Activated naive CD8-positive, alpha-beta T cell treated with anti-CD3 and anti-CD28 coated beads, Interleukin-2, amount 50 U/mL, for 16 hours (primary cell): Measurements from ENCODE around the gene CKMT1B.
"Not testable (repeated sequence)": the region's sequence is repeated elsewhere in the genome, so short reads cannot be mapped to it uniquely, and the experiment has no call there.

Experiments used
- DNase-seq: peaks from one replicate; pipeline ENCODE4 v3.0.0-alpha.2; 2020; ENCODE audit warnings: low read depth, low spot score

CKMT1B gene

GRCh38 chr15:43638464-43639204 lies 44.8 kb downstream of the CKMT1B start:
- DNase-seq = not testable (repeated sequence)
